GM12892 (cell line): ENCODE data around the gene BAK1.

Experiments
- POLR2A ChIP-seq: IDR thresholded peaks from 2 replicates; pipeline ENCODE4 v1.6.1; 2011; ENCODE audit warnings: low read depth, low read length, control low read depth
- POLR2AphosphoS5 ChIP-seq: IDR thresholded peaks from 2 replicates; pipeline ENCODE4 v1.6.1; 2011; ENCODE audit warnings: low read depth, low read length, control low read depth
- TAF1 ChIP-seq: IDR thresholded peaks from 2 replicates; pipeline ENCODE4 v1.6.1; 2011; ENCODE audit warnings: low read depth, mild to moderate bottlenecking, control low read depth, low read length, borderline replicate concordance

- TF ChIP-seq POLR2AphosphoS5 (no peak), TAF1 (no peak), POLR2A (no peak)
These were observed 19.4 kb upstream of the BAK1 start for GRCh38 chr6:33599413-33599938.
